CMK (cell line): ENCODE data around the gene OSBPL2.
A peak's percentile ranks its signal among the peaks of the same experiment; 100 is the strongest.

Experiments
- DNase-seq: peaks from one replicate; pipeline ENCODE4 v3.0.0-alpha.2; 2010; ENCODE audit warnings: low read depth

Gene OSBPL2

GRCh38 chr20:62313460-62314338, 75.4 kb downstream of the OSBPL2 start:
- DNase-seq, result no peak

GRCh38 chr20:62314339-62314638, 76.0 kb downstream of the OSBPL2 start:
- DNase-seq, result no peak

GRCh38 chr20:62314711-62315302, 76.5 kb downstream of the OSBPL2 start:
- DNase-seq, result no peak

- no peak for DNase-seq
These were observed 77.5 kb downstream of the OSBPL2 start for GRCh38 chr20:62315773-62316172.

GRCh38 chr20:62316331-62317166, 78.2 kb downstream of the OSBPL2 start:
- DNase-seq, result no peak

GRCh38 chr20:62317167-62317655, 78.9 kb downstream of the OSBPL2 start:
- DNase-seq, result no peak

- DNase-seq, result no peak
These were observed 80.4 kb downstream of the OSBPL2 start for GRCh38 chr20:62318400-62319345.

- no peak for DNase-seq
These were observed 81.1 kb downstream of the OSBPL2 start for GRCh38 chr20:62319346-62319909.

GRCh38 chr20:62320581-62321354, 82.4 kb downstream of the OSBPL2 start:
- peak; percentile 49 for DNase-seq

GRCh38 chr20:62321521-62321948, 83.2 kb downstream of the OSBPL2 start:
- DNase-seq, result peak; percentile 65

- no peak for DNase-seq
These were observed 83.7 kb downstream of the OSBPL2 start for GRCh38 chr20:62321975-62322374.

GRCh38 chr20:62322492-62323041, 84.2 kb downstream of the OSBPL2 start:
- no peak for DNase-seq

GRCh38 chr20:62323146-62323979, 85.0 kb downstream of the OSBPL2 start:
- DNase-seq, result no peak

GRCh38 chr20:62323980-62324906, 85.9 kb downstream of the OSBPL2 start:
- DNase-seq, result no peak

- DNase-seq, result no peak
These were observed 87.0 kb downstream of the OSBPL2 start for GRCh38 chr20:62325172-62325905.

- no peak for DNase-seq
These were observed 88.2 kb downstream of the OSBPL2 start for GRCh38 chr20:62326559-62326958.
